ENCODE data around the gene XAB2. TPM values are rescaled to one million over a fixed set of nuclear protein-coding genes. Genes with fewer than 3 reads are reported as not detected.

The XAB2 gene
- total RNA-seq, 1 donor from 2014 or later, result 28.1 TPM

DNA sequence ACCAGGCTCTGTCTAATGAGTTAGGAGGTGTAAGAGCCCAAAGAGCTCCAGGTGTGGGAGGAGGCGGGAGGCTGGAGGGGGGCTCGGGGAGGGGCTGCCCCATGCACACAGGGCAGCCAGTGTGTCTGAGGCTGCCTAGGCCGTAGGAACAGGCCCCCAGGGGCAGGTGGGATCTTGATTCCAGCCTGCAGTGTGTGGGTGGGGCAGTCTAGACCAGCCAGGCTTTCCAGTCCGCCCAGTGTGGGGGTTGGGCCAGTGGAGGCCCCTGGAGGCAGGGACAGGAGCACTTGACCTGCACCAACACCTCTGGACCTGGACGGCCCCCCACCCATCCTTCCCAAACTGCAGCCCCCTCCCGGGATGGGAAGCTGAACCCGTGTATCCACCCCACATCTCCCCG lies 39.1 kb downstream of the XAB2 start:
- peaks cover 35% of the 10 kb centered on the region for H3K27me3 Mint-ChIP-seq (ENCODE audit: low read depth, unreplicated experiment)
- TF ChIP-seq, protein P1, sequence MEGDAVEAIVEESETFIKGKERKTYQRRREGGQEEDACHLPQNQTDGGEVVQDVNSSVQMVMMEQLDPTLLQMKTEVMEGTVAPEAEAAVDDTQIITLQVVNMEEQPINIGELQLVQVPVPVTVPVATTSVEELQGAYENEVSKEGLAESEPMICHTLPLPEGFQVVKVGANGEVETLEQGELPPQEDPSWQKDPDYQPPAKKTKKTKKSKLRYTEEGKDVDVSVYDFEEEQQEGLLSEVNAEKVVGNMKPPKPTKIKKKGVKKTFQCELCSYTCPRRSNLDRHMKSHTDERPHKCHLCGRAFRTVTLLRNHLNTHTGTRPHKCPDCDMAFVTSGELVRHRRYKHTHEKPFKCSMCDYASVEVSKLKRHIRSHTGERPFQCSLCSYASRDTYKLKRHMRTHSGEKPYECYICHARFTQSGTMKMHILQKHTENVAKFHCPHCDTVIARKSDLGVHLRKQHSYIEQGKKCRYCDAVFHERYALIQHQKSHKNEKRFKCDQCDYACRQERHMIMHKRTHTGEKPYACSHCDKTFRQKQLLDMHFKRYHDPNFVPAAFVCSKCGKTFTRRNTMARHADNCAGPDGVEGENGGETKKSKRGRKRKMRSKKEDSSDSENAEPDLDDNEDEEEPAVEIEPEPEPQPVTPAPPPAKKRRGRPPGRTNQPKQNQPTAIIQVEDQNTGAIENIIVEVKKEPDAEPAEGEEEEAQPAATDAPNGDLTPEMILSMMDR (IDR thresholded peaks at IDR 0.05; ENCODE audit: insufficient read depth, low read depth, low read length), result no peak
- TF ChIP-seq EZH2 (IDR thresholded peaks at IDR 0.05; ENCODE audit: insufficient read depth, low read length), result no peak

DNA sequence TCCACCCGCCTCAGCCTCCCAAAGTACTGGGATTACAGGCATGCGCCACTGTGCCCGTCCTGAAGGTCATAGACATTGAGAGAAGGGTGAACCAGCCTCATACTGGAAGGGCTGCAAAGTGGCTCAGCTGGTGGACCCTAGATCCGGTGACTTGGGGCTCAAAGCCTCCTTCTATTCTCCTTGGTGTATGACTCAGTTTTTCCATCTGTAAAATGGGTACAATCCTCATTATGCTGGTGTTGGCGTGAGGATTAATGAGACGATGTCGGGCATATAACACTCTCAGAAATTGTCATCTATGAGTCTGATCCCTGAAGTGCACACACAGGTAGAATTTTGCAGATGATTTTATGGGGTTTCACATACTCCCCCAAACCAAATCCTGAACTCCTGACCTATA lies 39.5 kb downstream of the XAB2 start:
- TF ChIP-seq, protein P1 (IDR thresholded peaks at IDR 0.05; ENCODE audit: insufficient read depth, low read depth, low read length), result no peak
- no peak for TF ChIP-seq EZH2 (IDR thresholded peaks at IDR 0.05; ENCODE audit: insufficient read depth, low read length)
- Histone ChIP-seq H3K27me3 (ENCODE audit: insufficient read depth, low read length) (peaks cover 5% of the 10 kb centered on the region), H3K9me3 (ENCODE audit: insufficient read depth, low read depth, low read length) (no peaks in the 10 kb centered on the region), H3K79me2 (ENCODE audit: insufficient read depth, low read length) (no peaks in the 10 kb centered on the region), H3K4me3 (ENCODE audit: insufficient read depth, low read depth, low read length) (no peak overlapping the region), H4K20me1 (ENCODE audit: insufficient read depth, low read length) (no peaks in the 10 kb centered on the region), H3K36me3 (ENCODE audit: insufficient read depth, low read length) (no peaks in the 10 kb centered on the region), H3K27ac (ENCODE audit: low read depth, low read length) (no peak overlapping the region), H3K9ac (ENCODE audit: low read length) (no peak overlapping the region), H2AFZ (ENCODE audit: low read depth, low read length) (no peak overlapping the region), H3K4me2 (ENCODE audit: low read length) (no peak overlapping the region), H3K4me1 (ENCODE audit: insufficient read depth, low read length) (no peaks in the 10 kb centered on the region)
- H3K9me3 Mint-ChIP-seq (ENCODE audit: unreplicated experiment), result no peaks in the 10 kb centered on the region
- no peak for DNase-seq (ENCODE audit: low read depth)
- no peaks in the 10 kb centered on the region for H3K4me1 Mint-ChIP-seq (ENCODE audit: low read depth, unreplicated experiment)
- no peak overlapping the region for H3K4me3 Mint-ChIP-seq (ENCODE audit: unreplicated experiment)
- FAIRE-seq, result no peak
- H3K27me3 Mint-ChIP-seq (ENCODE audit: low read depth, unreplicated experiment), result peaks cover 36% of the 10 kb centered on the region
- no peaks in the 10 kb centered on the region for H3K36me3 Mint-ChIP-seq (ENCODE audit: low read depth, unreplicated experiment)
- H3K27ac Mint-ChIP-seq (ENCODE audit: unreplicated experiment), result no peak overlapping the region

More for the DNA sequence above, 39.1 kb downstream of the XAB2 start:
- H3K9me3 ChIP-seq (ENCODE audit: insufficient read depth, low read depth, low read length), result no peaks in the 10 kb centered on the region
- H3K4me1 Mint-ChIP-seq (ENCODE audit: low read depth, unreplicated experiment), result no peaks in the 10 kb centered on the region
- no peaks in the 10 kb centered on the region for H3K4me1 ChIP-seq (ENCODE audit: insufficient read depth, low read length)
- no peaks in the 10 kb centered on the region for H4K20me1 ChIP-seq (ENCODE audit: insufficient read depth, low read length)
- H3K27ac ChIP-seq (ENCODE audit: low read depth, low read length), result no peak overlapping the region
- no peaks in the 10 kb centered on the region for H3K9me3 Mint-ChIP-seq (ENCODE audit: unreplicated experiment)
- DNase-seq (ENCODE audit: low read depth) (no peak), FAIRE-seq (no peak)
- H3K36me3 Mint-ChIP-seq (ENCODE audit: low read depth, unreplicated experiment), result no peaks in the 10 kb centered on the region
- H3K4me3 Mint-ChIP-seq (ENCODE audit: unreplicated experiment), result no peak overlapping the region
- H3K27me3 ChIP-seq (ENCODE audit: insufficient read depth, low read length), result peaks cover 8% of the 10 kb centered on the region
- no peaks in the 10 kb centered on the region for H3K36me3 ChIP-seq (ENCODE audit: insufficient read depth, low read length)
- no peaks in the 10 kb centered on the region for H3K79me2 ChIP-seq (ENCODE audit: insufficient read depth, low read length)
- H3K4me3 ChIP-seq (ENCODE audit: insufficient read depth, low read depth, low read length), result no peak overlapping the region
- H3K4me2 ChIP-seq (ENCODE audit: low read length), result no peak overlapping the region
- H2AFZ ChIP-seq (ENCODE audit: low read depth, low read length), result no peak overlapping the region
- H3K9ac ChIP-seq (ENCODE audit: low read length), result no peak overlapping the region
- no peak overlapping the region for H3K27ac Mint-ChIP-seq (ENCODE audit: unreplicated experiment)

DNA sequence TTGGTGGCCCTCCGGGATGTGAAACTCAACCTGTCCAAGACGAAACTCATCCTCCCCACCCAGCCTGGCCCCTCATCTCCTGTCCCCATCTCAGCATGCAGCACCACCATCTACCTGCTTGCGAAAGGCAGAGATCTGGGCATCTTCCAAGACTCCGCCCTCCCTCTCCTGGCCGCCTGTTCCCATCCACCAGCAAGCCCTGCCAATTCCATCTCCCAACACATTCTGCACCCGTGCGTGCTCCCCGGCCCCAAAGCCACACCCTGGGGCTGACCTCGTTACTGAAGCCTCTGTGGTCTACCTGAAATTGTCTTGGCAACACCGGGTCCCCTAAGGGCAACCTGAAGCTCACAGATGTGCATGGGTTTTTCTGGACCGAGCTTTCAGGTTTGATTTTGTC lies 46.9 kb downstream of the XAB2 start:
- Histone ChIP-seq H3K36me3 (ENCODE audit: insufficient read depth, low read length) (no peaks in the 10 kb centered on the region), H2AFZ (ENCODE audit: low read depth, low read length) (no peak overlapping the region), H3K9ac (ENCODE audit: low read length) (no peak overlapping the region), H3K4me1 (ENCODE audit: insufficient read depth, low read length) (no peaks in the 10 kb centered on the region), H3K4me2 (ENCODE audit: low read length) (no peak overlapping the region), H3K4me3 (ENCODE audit: insufficient read depth, low read depth, low read length) (no peak overlapping the region), H3K79me2 (ENCODE audit: insufficient read depth, low read length) (no peaks in the 10 kb centered on the region), H4K20me1 (ENCODE audit: insufficient read depth, low read length) (no peaks in the 10 kb centered on the region), H3K9me3 (ENCODE audit: insufficient read depth, low read depth, low read length) (no peaks in the 10 kb centered on the region), H3K27me3 (ENCODE audit: insufficient read depth, low read length) (peaks cover 5% of the 10 kb centered on the region), H3K27ac (ENCODE audit: low read depth, low read length) (no peak overlapping the region)
- Mint-ChIP-seq H3K27ac (ENCODE audit: unreplicated experiment) (no peak overlapping the region), H3K9me3 (ENCODE audit: unreplicated experiment) (no peaks in the 10 kb centered on the region), H3K4me3 (ENCODE audit: unreplicated experiment) (no peak overlapping the region), H3K4me1 (ENCODE audit: low read depth, unreplicated experiment) (no peaks in the 10 kb centered on the region), H3K27me3 (ENCODE audit: low read depth, unreplicated experiment) (peaks cover 51% of the 10 kb centered on the region), H3K36me3 (ENCODE audit: low read depth, unreplicated experiment) (no peaks in the 10 kb centered on the region)
- TF ChIP-seq, protein P1 (IDR thresholded peaks at IDR 0.05; ENCODE audit: insufficient read depth, low read depth, low read length), result no peak
- no peak for TF ChIP-seq EZH2 (IDR thresholded peaks at IDR 0.05; ENCODE audit: insufficient read depth, low read length)
- FAIRE-seq (no peak), DNase-seq (ENCODE audit: low read depth) (no peak)
